Heart right ventricle (tissue), 16 donors: ENCODE measurements around the gene CABLES1. TPM values are rescaled to one million over a fixed set of nuclear protein-coding genes. Genes with fewer than 3 reads are reported as not detected.
A peak's percentile ranks its signal among the peaks of the same experiment; 100 is the strongest.

ENCODE experiments used
- ATAC-seq, 8 donors: fragments of 200-7000 bp; cut with Tn5 transposase; one replicate each; pipeline ENCODE4 v1.9.1; 2020; ENCODE audit warnings: mild to moderate bottlenecking in 8 of 8, moderate library complexity in 8 of 8, moderate number of reproducible peaks in 1 of 8
- DNase-seq, 2 donors: peaks; one replicate each; pipeline ENCODE4 v3.0.0-alpha.2; 2020
- H3K27ac ChIP-seq, 10 donors: fragments of 200-600 bp; sonication (generic) in 2 of 10; one replicate each; pipeline versions ENCODE4 v1.5.0 to v1.8.0; 2020 to 2022; ENCODE audit warnings: mild to moderate bottlenecking in 3 of 10
- H3K27me3 ChIP-seq, 7 donors: fragments of 200-600 bp; one replicate each; pipeline ENCODE4 v1.8.0; 2021 to 2022; ENCODE audit warnings: mild to moderate bottlenecking in 2 of 7
- H3K36me3 ChIP-seq, 9 donors: fragments of 200-600 bp; sonication (generic) in 1 of 9; one replicate each; pipeline versions ENCODE4 v1.5.0 to v1.8.0; 2020 to 2022; ENCODE audit warnings: mild to moderate bottlenecking in 2 of 9
- H3K4me1 ChIP-seq, 9 donors: fragments of 200-600 bp; sonication (generic) in 1 of 9; one replicate each; pipeline versions ENCODE4 v1.5.0 to v1.8.0; 2020 to 2022; ENCODE audit warnings: mild to moderate bottlenecking in 4 of 9
- H3K4me3 ChIP-seq, 10 donors: fragments of 200-600 bp; sonication (generic) in 2 of 10; one replicate each; pipeline versions ENCODE4 v1.5.0 to v1.8.0; 2020 to 2022; ENCODE audit warnings: mild to moderate bottlenecking in 7 of 10, moderate library complexity in 2 of 10
- H3K9me3 ChIP-seq, 11 donors: fragments of 200-600 bp in 10 of 11; sonication (generic) in 2 of 11; one replicate each; pipeline versions ENCODE4 v1.5.0 to v1.8.0; 2013 to 2022; ENCODE audit warnings: mild to moderate bottlenecking in 2 of 11, control low read depth in 1 of 11, moderate library complexity in 1 of 11
- CTCF ChIP-seq, 9 donors: fragments of 200-600 bp; sonication (generic) in 2 of 9; IDR thresholded peaks; one replicate each; pipeline versions ENCODE4 v1.5.0 to v1.8.0; 2021 to 2022; ENCODE audit warnings: antibody characterized with exemption in 9 of 9, mild to moderate bottlenecking in 5 of 9, moderate library complexity in 1 of 9
- WGBS, 2 donors: extraction: QIAGEN DNeasy Blood & Tissue Kit; methylation state at CpG; one replicate each; pipeline ENCODE4 v1.1.7; 2013; ENCODE audit warnings: inconsistent platforms in 1 of 2; 5-methylcytosine and 5-hydroxymethylcytosine counted together
- intact Hi-C, 10 donors: fragments of 100-400 bp; cut with DNase I; formaldehyde crosslinking; loops; one replicate each; pipeline versions ENCODE4 v1.11.1 to v1.14.2; 2022
- polyA plus RNA-seq, 2 donors: library from polyadenylated mRNA; stranded (reverse); fragments of 200-250 nt; gene quantifications; one replicate each; pipeline ENCODE4 v1.2.3, GENCODE V29; 2013
- total RNA-seq, 10 donors: library from RNA; stranded (reverse); fragmentation: NEBNext Ultra II Directional in 3 of 10; extraction: Animal tissue kit (Norgen Biotek cat#: 25700) in 3 of 10; gene quantifications; one replicate each; pipeline versions ENCODE4 v1.2.1 to v1.2.4, GENCODE V29; 2021 to 2023
- donor health status: Arrhythmogenic right ventricular cardiomyopathy.
- donor health status: ischemic (EF 13 %, LVEDD 7.1; RV severe dilation, severe dysfunction).
- donor health status: healthy with polysubstance abuse.
- donor health status: DM: no; HTN: yes; CAD: no.
- donor health status: DM: no; HTN: no; CAD: no.
- donor health status: ischemic (EF 25% LVEDD 6.9; RV normal size, moderate dysfunction).
- donor health status: ischemic (EF 25% LVEDD 5.7; RV mildly dilated, moderate dysfunction).
- donor health status: healthy.
- donor health status: DM: yes; HTN: yes; CAD: no.
- donor health status: Ischemic cardiomyopathy.
- donor health status: ischemic (EF 35%, LVEDD 5.7; RV mildly dilated, moderate dysfunction).
- donor health status: nonischemic (EF 11% LVEDD 7.7; RV severe dilation, severe dysfunction).
- donor health status: DM: yes; HTN: yes; CAD: no.
- donor health status: PGD.
- donor health status: ischemic (EF 29% LVEDD 5.4; RV normal size, mild dysfunction).
- donor health status: nonischemic (EF 23%, LVEDD 6.1; RV moderate dilation, normal function).

Gene CABLES1
- total and polyA plus RNA-seq, 12 donors: 1.0 to 2.2 (median 1.8) TPM

GRCh38 chr18:23228102-23229061 lies 93.1 kb downstream of the CABLES1 start:
- Histone ChIP-seq H3K36me3 (no peaks in the 10 kb centered on the region), H3K27ac (peak overlapping the region in 8 of 10 donors; percentile 68 to 88 (median 74)), H3K9me3 (no peaks in the 10 kb centered on the region), H3K4me3 (no peak overlapping the region), H3K27me3 (no peaks in the 10 kb centered on the region), H3K4me1 (peaks cover 9 to 86% (median 55%) of the 10 kb centered on the region in 9 donors)
- ATAC-seq: no peak
- TF ChIP-seq CTCF (IDR thresholded peaks at IDR 0.05): no peak
- peak in 1 of 2 donors; percentile 23 for DNase-seq
- intact Hi-C loops: loop anchor here in 3 of 10 donors (5.0 to 10.0 kb wide), 3 partner anchors 54 to 91 kb away; partner anchors contain the start of gene CABLES1 (in 1 of the 3)
- WGBS, 2 donors: 43 to 51% methylated on average over 7 of the region's 7 CpGs

GRCh38 chr18:23229472-23229871 lies 94.2 kb downstream of the CABLES1 start:
- H3K4me1 ChIP-seq: peaks cover 9 to 79% (median 55%) of the 10 kb centered on the region in 9 donors
- H3K27me3 ChIP-seq: no peaks in the 10 kb centered on the region
- WGBS, 2 donors: 55 to 57% methylated on average over 3 of the region's 3 CpGs
- H3K27ac ChIP-seq: peak overlapping the region in 8 of 10 donors; percentile 35 to 88 (median 74)
- H3K4me3 ChIP-seq: no peak overlapping the region
- no peaks in the 10 kb centered on the region for H3K9me3 ChIP-seq
- intact Hi-C loops: loop anchor here in 3 of 10 donors (5.0 to 10.0 kb wide), 3 partner anchors 55 to 92 kb away; partner anchors contain the start of gene CABLES1 (in 1 of the 3)
- no peak for DNase-seq
- no peaks in the 10 kb centered on the region for H3K36me3 ChIP-seq
- TF ChIP-seq CTCF (IDR thresholded peaks at IDR 0.05): no peak
- ATAC-seq: no peak

- intact Hi-C loops: loop anchor here in 5 of 10 donors (5.0 to 10.0 kb wide), 3 partner anchors 96 to 124 kb away; partner anchors contain the start of gene CABLES1 (in 3 of the 5)
Observed at GRCh38 chr18:23230686-23231085, 95.4 kb downstream of the CABLES1 start.

More at GRCh38 chr18:23230686-23231085, 95.4 kb downstream of the CABLES1 start:
- DNase-seq (no peak), ATAC-seq (peak in 1 of 8 donors; percentile 10)
- Histone ChIP-seq H3K9me3 (no peaks in the 10 kb centered on the region), H3K27ac (peak overlapping the region in 9 of 10 donors; percentile 47 to 88 (median 75)), H3K36me3 (no peaks in the 10 kb centered on the region), H3K27me3 (no peaks in the 10 kb centered on the region), H3K4me1 (peaks cover 9 to 69% (median 49%) of the 10 kb centered on the region in 9 donors), H3K4me3 (no peak overlapping the region)
- WGBS, 2 donors: 79 to 82% methylated on average over 4 of the region's 4 CpGs
- no peak for TF ChIP-seq CTCF (IDR thresholded peaks at IDR 0.05)
